D721Med (cell line): Measurements from ENCODE around the gene NLGN1.
"Not testable (repeated sequence)": the region's sequence is repeated elsewhere in the genome, so short reads cannot be mapped to it uniquely, and the experiment has no call there.

Experiments used
- DNase-seq: peaks from one replicate; pipeline ENCODE4 v3.0.0; 2011; ENCODE audit warnings: low spot score; ENCODE audit not compliant: insufficient read length
- FAIRE-seq: peaks from 2 replicates; lab custom pipeline; 2011; peaks lifted over from hg19 to GRCh38; lab: Jason Lieb, UNC
- CTCF ChIP-seq: IDR thresholded peaks from 2 replicates; pipeline ENCODE4 v1.5.1; 2012; ENCODE audit warnings: mild to moderate bottlenecking, control low read depth; ENCODE audit not compliant: insufficient read depth; ENCODE audit errors: missing control alignments

Gene NLGN1

DNA sequence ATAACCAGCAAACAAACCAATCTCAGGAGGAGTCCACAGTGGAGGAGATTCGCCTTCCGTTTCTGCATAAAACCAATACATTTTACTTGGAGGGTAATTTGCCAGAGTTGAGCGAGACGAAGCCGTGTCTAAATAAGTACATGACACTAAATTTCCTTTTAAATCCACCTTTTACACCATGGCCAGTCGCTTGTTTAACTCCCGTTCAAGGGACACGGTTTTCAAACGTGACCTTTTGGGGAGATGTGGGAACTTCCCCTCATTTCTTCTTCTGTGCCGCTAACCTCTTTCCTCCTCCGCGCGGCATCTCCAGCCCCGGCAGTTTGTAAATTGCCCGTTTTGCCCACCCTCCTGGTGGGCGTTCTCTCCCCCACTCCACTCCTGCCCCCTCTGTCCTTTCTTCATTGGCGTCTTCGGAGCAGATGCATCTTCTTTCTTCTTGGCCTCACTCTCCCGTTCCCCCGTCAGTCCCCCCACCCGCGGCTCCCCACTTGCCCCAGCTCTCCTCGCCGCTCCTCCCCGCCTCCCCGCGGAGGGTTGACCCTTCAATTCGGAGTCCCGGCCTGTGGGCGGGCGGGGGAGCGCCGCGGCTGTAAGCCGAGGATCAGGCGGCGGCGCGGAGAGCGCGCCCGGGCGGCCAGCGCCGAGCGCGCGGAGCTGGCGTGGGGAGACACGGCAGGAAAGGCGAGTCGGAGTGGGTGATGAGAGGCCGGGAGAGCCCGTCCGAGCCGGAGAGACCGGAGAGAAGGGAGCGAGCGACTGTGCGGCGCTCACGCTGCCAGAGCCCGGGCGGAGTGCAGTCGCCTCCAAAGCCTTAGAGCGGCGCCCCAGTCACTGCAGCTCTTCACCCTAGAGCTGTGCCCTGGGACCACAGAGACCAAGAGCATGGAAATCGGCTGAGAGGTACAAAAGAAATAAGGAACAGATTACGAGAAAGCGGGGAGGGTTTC lies at the start of gene NLGN1:
NLGN1 (plus strand) TSS at position 584 of the 950 bp plus-strand sequence.
- DNase-seq (no peak), FAIRE-seq (no peak)
- peak; percentile 5 for TF ChIP-seq CTCF

- DNase-seq, result no peak
- no peak for TF ChIP-seq CTCF
- FAIRE-seq, result no peak
These were observed 45.7 kb upstream of the NLGN1 start for GRCh38 chr3:173351886-173352285.

DNA sequence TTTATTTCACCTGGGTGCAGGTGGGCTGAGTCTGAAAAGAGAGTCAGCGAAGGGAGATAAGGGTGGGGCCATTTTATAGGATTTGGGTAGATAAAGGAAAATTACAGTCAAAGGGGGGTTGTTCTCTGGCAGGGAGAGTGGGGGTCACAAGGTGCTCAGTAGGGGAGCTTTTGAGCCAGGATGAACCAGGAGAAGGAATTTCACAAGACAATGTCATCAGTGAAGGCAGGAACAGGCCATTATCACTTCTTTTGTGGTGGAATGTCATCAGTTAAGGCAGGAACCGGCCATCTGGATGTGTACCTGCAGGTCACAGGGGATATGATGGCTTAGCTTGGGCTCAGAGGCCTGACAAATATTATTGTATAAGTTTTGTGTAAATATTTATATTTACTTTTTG lies 44.4 kb upstream of the NLGN1 start:
- not testable (repeated sequence) for DNase-seq, FAIRE-seq

DNA sequence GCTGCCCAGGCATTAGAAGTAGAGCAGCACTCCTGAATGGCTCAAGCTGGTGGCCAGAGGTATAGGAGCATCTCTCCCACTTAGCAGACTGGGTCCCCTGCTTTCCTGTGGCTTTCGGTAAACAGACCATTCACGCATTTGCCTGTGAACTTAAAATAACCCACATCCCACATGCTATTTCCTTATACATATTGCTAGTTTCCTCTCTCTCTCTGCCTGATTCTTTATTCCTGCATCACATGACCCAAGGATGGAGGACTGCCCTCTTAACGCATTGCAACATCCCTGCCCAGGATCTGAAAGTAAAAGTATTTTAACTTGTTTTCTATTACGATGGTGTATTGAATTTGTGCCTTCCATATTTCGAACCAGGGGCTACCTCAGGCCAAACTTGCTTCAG lies 43.4 kb upstream of the NLGN1 start:
- TF ChIP-seq CTCF, result no peak
- no peak for DNase-seq
- no peak for FAIRE-seq

DNA sequence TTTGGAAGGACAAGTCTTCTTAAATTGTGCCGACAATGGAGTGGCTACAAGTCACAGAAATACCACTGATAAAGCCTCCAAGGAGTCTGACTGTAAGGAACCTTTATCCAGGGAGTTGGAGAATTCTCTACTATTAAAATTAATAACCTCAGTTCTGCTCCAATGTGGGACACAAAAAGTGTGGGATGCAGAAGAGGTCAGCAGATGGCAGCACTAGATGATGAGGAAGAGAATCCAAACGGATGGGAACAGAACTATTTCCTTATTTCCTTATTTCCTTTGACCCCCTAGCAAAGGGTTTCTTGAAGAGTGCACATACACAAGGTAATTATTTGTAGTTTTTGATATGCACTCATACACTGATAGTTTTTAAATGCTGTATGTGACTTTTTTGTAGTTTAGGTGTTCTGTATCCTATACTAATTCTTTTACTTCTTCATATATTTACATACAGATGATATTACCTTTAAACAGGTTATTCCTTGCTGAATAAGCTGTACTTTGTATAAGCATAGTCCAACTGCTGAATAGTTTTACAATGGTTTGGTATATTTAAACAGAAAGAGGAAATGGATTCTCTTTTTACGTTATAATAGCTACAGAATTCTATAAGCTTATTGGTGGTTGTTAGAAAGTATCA lies 25.6 kb upstream of the NLGN1 start:
- DNase-seq (no peak), FAIRE-seq (no peak)
- peak; percentile 74 for TF ChIP-seq CTCF

- no peak for TF ChIP-seq CTCF
- FAIRE-seq (no peak), DNase-seq (no peak)
These were observed 16.9 kb upstream of the NLGN1 start for GRCh38 chr3:173380681-173381080.

DNA sequence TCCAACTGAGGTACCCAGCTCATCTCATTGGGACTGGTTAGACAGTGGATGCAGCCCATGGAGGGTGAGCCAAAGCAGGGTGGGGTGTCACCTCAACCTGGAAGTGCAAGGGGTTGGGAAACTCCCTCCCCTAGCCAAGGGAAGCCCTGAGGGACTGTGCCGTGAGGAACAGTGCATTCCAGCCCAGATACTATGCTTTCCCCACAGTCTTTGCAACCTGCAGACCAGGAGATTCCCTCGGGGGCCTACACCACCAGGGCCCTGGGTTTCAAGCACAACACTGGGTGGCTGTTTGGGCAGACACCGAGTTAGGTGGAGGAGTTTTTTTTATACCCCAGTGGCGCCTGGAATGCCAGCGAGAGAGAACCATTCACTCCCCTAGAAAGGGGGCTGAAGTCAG lies 15.6 kb upstream of the NLGN1 start:
- not testable (repeated sequence) for FAIRE-seq, DNase-seq

GRCh38 chr3:173395073-173395411 lies 2.5 kb upstream of the NLGN1 start:
- DNase-seq (no peak), FAIRE-seq (no peak)
- no peak for TF ChIP-seq CTCF
